ENCODE results near the gene TMEM132D.

Gene TMEM132D

DNA sequence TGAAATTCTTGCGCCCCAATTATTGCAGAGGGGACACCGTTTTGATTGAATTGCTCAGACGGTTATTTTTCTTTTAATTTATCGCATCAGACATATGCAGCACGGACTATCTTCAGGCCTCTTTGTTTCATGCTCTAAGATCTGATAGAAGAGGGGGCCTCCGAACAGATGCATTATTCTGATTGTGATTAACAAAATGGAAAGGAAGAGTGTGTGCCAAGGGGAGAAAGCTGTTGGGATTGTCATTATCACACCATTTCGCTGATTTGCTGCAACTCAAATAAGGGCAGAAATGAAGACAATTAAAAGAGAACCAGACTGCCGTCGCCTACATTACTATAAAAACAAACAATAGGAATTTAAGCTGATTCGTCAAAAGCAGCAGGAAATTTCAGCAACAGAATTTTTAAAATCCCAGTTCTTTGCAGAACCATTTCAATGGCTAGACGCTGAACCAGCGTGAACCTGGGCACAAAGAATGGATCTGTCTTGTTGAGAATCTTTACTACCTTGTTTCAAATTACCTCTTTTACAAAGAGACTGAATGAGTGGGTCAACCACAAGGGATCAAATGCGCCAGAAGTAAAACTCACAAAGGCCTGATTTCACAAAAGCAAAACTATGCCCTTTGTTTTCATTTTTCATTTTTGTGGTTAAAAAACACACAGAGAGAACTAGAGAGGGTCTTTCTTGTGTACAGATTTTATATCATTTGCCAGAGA lies 30.6 kb downstream of the TMEM132D start:
- no peak overlapping the region for H3K4me3 ChIP-seq (ENCODE audit: low read length)
- TF ChIP-seq, protein P1, sequence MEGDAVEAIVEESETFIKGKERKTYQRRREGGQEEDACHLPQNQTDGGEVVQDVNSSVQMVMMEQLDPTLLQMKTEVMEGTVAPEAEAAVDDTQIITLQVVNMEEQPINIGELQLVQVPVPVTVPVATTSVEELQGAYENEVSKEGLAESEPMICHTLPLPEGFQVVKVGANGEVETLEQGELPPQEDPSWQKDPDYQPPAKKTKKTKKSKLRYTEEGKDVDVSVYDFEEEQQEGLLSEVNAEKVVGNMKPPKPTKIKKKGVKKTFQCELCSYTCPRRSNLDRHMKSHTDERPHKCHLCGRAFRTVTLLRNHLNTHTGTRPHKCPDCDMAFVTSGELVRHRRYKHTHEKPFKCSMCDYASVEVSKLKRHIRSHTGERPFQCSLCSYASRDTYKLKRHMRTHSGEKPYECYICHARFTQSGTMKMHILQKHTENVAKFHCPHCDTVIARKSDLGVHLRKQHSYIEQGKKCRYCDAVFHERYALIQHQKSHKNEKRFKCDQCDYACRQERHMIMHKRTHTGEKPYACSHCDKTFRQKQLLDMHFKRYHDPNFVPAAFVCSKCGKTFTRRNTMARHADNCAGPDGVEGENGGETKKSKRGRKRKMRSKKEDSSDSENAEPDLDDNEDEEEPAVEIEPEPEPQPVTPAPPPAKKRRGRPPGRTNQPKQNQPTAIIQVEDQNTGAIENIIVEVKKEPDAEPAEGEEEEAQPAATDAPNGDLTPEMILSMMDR (IDR thresholded peaks at IDR 0.05; ENCODE audit: insufficient read depth, low read depth, low read length, missing control alignments), result no peak
- DNase-seq (ENCODE audit: low read depth), result no peak

DNA sequence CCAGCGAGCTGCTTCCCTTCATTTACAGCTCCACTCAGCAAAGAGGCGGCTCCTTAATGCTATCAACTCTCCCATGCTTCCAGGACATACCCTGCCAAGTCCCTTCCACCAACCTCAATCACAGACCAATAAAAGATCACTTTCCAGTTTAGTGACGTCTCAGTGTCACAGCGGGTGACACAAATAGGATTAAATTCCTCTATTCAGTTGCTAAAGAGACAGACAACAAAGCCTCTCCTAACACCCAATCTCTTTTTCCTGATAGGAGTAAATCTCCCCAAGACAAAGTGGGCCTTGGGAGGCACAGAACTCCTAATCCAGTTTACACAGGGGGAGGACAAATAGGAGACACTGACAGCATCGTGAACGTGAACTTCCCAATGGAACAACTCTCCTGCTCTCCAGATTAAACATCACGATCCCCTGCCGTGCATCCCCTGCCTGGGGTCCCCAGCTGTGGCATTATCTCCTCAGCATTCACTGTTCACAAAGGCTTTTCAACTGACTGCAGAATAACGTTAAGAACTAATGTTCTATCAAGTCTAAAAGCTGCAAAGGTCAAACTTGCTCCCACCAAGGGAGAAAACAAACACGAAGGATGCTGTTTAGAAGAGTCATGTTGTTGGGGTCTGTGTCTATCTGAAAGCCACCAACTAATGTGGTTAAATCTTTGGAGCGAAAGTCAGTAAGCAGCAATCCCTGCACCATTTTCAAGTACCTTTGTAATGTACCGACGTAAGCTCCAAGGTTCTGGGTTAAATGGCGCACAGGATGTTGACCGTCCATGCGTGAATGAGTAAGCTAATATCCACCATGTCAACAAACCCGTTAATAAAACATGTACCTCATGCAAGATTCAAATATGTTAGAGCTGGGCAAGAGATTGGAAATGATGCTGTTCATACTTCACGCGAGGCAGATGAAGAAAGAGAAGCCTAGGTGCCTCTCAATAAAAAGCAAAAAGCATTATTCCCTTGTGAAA lies 31.5 kb downstream of the TMEM132D start:
- TF ChIP-seq, protein P1 (IDR thresholded peaks at IDR 0.05; ENCODE audit: insufficient read depth, low read depth, low read length, missing control alignments), result no peak
- no peak for DNase-seq (ENCODE audit: low read depth)
- no peak overlapping the region for H3K4me3 ChIP-seq (ENCODE audit: low read length)

DNA sequence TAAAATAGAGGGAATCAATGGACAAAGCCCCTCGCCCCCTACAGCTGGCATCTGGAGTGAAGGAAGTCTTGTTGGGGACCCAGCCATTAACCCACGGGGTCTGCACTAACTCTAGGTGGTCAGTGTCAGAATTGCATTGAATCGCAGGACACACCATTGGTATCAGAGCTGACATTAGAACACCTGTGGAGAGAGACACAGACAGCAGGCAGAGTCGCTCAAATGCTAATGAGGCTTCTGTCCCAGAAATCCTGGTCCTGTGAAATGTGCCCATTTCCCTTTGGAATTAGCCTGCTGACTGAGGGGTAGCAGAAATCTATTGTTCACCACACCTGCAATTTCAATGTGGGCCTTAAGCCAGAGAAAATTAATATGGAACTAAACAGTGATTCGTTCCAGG lies 33.0 kb downstream of the TMEM132D start:
- no peak overlapping the region for H3K4me3 ChIP-seq (ENCODE audit: low read length)
- no peak for DNase-seq (ENCODE audit: low read depth)
- TF ChIP-seq, protein P1 (IDR thresholded peaks at IDR 0.05; ENCODE audit: insufficient read depth, low read depth, low read length, missing control alignments), result no peak

DNA sequence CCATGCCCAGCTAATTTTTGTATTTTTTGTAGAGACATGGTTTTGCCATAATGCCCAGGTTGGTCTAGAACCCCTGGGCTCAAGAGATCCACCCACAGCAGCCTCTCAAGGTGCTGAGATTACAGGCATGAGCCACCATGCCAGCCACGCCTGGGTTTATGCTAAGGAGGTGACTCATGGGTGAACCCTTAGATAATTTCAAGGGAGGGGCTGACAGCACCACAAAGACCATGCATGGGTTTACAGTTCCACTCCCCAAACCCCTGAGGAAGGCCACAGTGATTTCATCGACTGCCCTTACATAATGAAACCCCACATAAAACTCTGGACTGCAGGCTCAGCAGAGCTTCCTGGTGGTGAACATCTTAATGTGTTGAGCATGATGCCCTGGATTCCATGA lies 33.7 kb downstream of the TMEM132D start:
- H3K4me3 ChIP-seq (ENCODE audit: low read length), result no peak overlapping the region
- DNase-seq (ENCODE audit: low read depth), result no peak
- TF ChIP-seq, protein P1 (IDR thresholded peaks at IDR 0.05; ENCODE audit: insufficient read depth, low read depth, low read length, missing control alignments), result no peak

DNA sequence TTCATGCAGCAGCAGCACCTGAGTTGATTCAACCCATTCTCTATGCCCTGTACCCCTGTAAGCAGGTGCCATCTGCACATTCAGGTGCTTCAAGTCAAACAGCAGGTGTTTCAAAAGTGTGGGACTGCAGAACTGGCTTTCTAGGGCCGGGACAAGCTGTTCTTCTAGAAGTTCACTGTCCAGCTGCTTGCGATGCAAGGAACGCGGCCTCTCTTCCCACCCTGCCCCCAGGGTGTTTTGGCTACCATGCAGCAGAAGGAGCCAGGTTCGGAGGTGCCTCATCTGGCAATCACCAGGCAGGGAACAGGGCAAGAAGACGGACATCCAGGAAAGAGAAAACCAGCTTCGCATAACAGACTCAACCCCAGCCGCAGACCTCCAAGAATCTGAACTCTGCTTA lies 35.2 kb downstream of the TMEM132D start:
- H3K4me3 ChIP-seq (ENCODE audit: low read length), result no peak overlapping the region
- no peak for DNase-seq (ENCODE audit: low read depth)
- TF ChIP-seq, protein P1 (IDR thresholded peaks at IDR 0.05; ENCODE audit: insufficient read depth, low read depth, low read length, missing control alignments), result no peak

DNA sequence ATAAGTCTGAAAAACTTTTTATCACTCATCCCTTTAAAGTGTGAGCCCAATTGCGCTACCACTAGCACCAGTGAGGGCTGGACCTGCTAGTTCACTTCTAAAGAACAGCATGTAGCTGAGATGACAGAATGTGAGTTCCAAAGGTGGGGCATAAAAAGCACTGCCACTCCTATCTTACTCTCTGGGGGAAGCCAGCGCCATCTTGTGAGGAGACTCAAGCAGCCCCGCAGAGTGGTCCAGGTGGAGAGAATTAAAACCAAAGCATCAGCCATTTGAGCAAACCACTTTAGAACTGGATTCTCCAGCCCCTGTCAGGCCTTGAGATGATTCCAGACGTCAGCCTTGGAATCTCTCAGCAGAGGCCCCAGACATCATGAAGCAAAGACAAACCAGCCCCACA lies 39.9 kb downstream of the TMEM132D start:
- DNase-seq (ENCODE audit: low read depth), result no peak
- TF ChIP-seq, protein P1 (IDR thresholded peaks at IDR 0.05; ENCODE audit: insufficient read depth, low read depth, low read length, missing control alignments), result no peak
- H3K4me3 ChIP-seq (ENCODE audit: low read length), result no peak overlapping the region

All from epithelial cell of esophagus (primary cell).